Measurements from ENCODE around the gene ATXN7L3B.

- TF ChIP-seq EZH2 (IDR thresholded peaks at IDR 0.05; ENCODE audit: borderline replicate concordance, low read depth, low read length, severe bottlenecking) (no peak), POLR2A (IDR thresholded peaks at IDR 0.05; ENCODE audit: low read depth, low read length) (no peak), CTCF (IDR thresholded peaks at IDR 0.05; ENCODE audit: extremely low read depth in 1 of 2, insufficient read depth in 1 of 2, low read depth in 1 of 2, low read length in 2 of 2) (no peak), MYC (IDR thresholded peaks at IDR 0.05; ENCODE audit: low read depth, low read length) (no peak), FOS (IDR thresholded peaks at IDR 0.05; ENCODE audit: borderline replicate concordance, insufficient read depth, low read length) (no peak), POLR2AphosphoS5 (IDR thresholded peaks at IDR 0.05; ENCODE audit: insufficient read depth, low read depth, low read length) (no peak), JUN (IDR thresholded peaks at IDR 0.05; ENCODE audit: borderline replicate concordance, insufficient read depth, insufficient read length, low read depth) (no peak), GATA2 (IDR thresholded peaks at IDR 0.05; ENCODE audit: insufficient read depth, insufficient read length, low read depth, low read length) (no peak)
- TF ChIP-seq, protein P1, sequence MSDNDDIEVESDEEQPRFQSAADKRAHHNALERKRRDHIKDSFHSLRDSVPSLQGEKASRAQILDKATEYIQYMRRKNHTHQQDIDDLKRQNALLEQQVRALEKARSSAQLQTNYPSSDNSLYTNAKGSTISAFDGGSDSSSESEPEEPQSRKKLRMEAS (IDR thresholded peaks at IDR 0.05; ENCODE audit: insufficient read depth, insufficient read length), result no peak
These were observed 41.8 kb downstream of the ATXN7L3B start for GRCh38 chr12:74579446-74579845.

Data from endothelial cell of umbilical vein (primary cell).